ENCODE measurements around the gene OR4D5.

The OR4D5 gene

GRCh38 chr11:123939317-123939716 lies at the start of gene OR4D5:
OR4D5 (plus strand) TSS chr11:123939617; CDS start chr11:123939617, 0 bp downstream.
- Histone ChIP-seq H3K9ac (ENCODE audit: low read length) (no peak within 1 kb of the TSS), H3K36me3 (ENCODE audit: control insufficient read depth, low read depth, low read length) (no peaks in the 10 kb centered on the region), H3K27me3 (ENCODE audit: control insufficient read depth, insufficient read depth, low read length) (no peaks in the 10 kb centered on the region), H3K9me3 (ENCODE audit: control insufficient read depth, low read depth, low read length) (no peaks in the 10 kb centered on the region), H3K4me3 (ENCODE audit: low read length) (no peak within 1 kb of the TSS), H3K27ac (ENCODE audit: low read length) (no peak within 1 kb of the TSS), H3K4me1 (ENCODE audit: control insufficient read depth, low read depth, low read length) (no peaks in the 10 kb centered on the region)

- Histone ChIP-seq H3K9me3 (ENCODE audit: control insufficient read depth, low read depth, low read length) (no peaks in the 10 kb centered on the region), H3K27me3 (ENCODE audit: control insufficient read depth, insufficient read depth, low read length) (no peaks in the 10 kb centered on the region), H3K27ac (ENCODE audit: low read length) (no peak overlapping the region), H3K36me3 (ENCODE audit: control insufficient read depth, low read depth, low read length) (no peaks in the 10 kb centered on the region), H3K4me1 (ENCODE audit: control insufficient read depth, low read depth, low read length) (peaks cover 3% of the 10 kb centered on the region), H3K9ac (ENCODE audit: low read length) (no peak overlapping the region), H3K4me3 (ENCODE audit: low read length) (no peak overlapping the region)
These were observed 47.4 kb upstream of the OR4D5 start for GRCh38 chr11:123892031-123892430.

DNA sequence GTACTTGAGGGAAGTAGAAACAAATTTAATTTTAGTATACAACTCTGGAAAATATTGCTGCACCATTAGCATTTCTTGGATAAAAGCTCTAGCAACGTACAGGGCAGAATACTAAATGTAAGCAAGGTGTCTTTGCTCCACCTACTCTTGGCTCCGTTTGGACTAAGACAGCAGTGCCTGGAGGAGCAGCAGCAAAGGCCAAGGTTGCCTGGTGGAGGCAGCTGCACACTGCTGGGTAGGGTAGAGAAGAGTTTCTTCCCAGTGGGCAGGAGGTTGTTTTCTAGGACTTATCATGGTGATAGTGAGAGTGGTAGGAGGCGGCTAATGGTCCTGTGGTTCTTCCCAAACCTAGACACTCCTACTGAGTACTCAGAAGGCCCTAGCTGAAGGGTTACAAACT lies 39.6 kb upstream of the OR4D5 start:
- Histone ChIP-seq H3K4me3 (ENCODE audit: low read length) (no peak overlapping the region), H3K4me1 (ENCODE audit: control insufficient read depth, low read depth, low read length) (peaks cover 6% of the 10 kb centered on the region), H3K27ac (ENCODE audit: low read length) (no peak overlapping the region), H3K36me3 (ENCODE audit: control insufficient read depth, low read depth, low read length) (no peaks in the 10 kb centered on the region), H3K27me3 (ENCODE audit: control insufficient read depth, insufficient read depth, low read length) (no peaks in the 10 kb centered on the region), H3K9me3 (ENCODE audit: control insufficient read depth, low read depth, low read length) (no peaks in the 10 kb centered on the region), H3K9ac (ENCODE audit: low read length) (no peak overlapping the region)

GRCh38 chr11:123901867-123902266 lies 37.5 kb upstream of the OR4D5 start, which contains the start of gene OR8D4:
OR8D4 (plus strand) TSS chr11:123902167; CDS start chr11:123906432, 4,265 bp downstream.
- Histone ChIP-seq H3K27me3 (ENCODE audit: control insufficient read depth, insufficient read depth, low read length) (no peaks in the 10 kb centered on the region), H3K4me1 (ENCODE audit: control insufficient read depth, low read depth, low read length) (peaks cover 6% of the 10 kb centered on the region), H3K4me3 (ENCODE audit: low read length) (no peak within 1 kb of the TSS), H3K27ac (ENCODE audit: low read length) (no peak within 1 kb of the TSS), H3K9ac (ENCODE audit: low read length) (no peak within 1 kb of the TSS), H3K9me3 (ENCODE audit: control insufficient read depth, low read depth, low read length) (no peaks in the 10 kb centered on the region), H3K36me3 (ENCODE audit: control insufficient read depth, low read depth, low read length) (no peaks in the 10 kb centered on the region)

DNA sequence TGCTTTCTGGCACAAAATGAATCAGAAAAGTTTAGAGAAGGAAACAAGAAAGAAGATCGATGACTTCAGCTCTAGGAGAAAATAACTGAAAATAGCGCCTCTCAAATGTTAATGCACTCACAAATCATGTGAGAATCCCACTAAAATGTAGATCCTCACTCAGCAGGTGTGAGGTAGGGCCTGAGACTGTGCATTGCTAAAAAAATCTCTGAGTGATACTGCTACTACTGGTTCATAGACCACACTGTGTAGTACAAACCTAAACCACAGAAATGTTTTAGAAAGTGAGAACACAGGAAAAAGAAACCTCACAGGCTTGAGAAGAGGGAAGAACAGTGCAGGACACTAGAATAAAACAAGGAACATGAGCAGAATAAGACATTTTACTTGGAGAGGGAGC lies 35.5 kb upstream of the OR4D5 start:
- Histone ChIP-seq H3K9ac (ENCODE audit: low read length) (no peak overlapping the region), H3K4me1 (ENCODE audit: control insufficient read depth, low read depth, low read length) (peaks cover 6% of the 10 kb centered on the region), H3K36me3 (ENCODE audit: control insufficient read depth, low read depth, low read length) (no peaks in the 10 kb centered on the region)

DNA sequence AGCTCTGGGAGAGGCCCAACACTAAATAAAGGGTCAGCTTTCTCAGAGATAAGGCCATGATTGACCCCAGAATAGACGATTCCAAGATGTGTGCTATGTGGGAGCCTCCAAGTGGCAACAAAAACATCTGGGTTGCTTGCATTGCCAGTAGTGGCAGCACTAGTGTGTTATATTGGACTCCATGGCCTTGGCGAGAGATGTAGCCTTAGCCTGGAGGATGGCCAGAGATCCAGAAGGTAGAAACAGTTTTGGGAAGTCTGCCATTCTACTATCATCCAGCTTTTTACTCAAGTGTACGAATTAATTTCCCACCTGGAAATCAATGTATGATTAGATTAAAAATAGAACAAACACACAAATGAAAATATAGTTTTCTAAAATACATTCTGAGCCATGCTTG lies 34.5 kb upstream of the OR4D5 start:
- no peaks in the 10 kb centered on the region for H3K36me3 ChIP-seq (ENCODE audit: control insufficient read depth, low read depth, low read length)
- no peak overlapping the region for H3K9ac ChIP-seq (ENCODE audit: low read length)
- no peaks in the 10 kb centered on the region for H3K27me3 ChIP-seq (ENCODE audit: control insufficient read depth, insufficient read depth, low read length)
- H3K27ac ChIP-seq (ENCODE audit: low read length): no peak overlapping the region
- no peaks in the 10 kb centered on the region for H3K9me3 ChIP-seq (ENCODE audit: control insufficient read depth, low read depth, low read length)
- peaks cover 6% of the 10 kb centered on the region for H3K4me1 ChIP-seq (ENCODE audit: control insufficient read depth, low read depth, low read length)
- no peak overlapping the region for H3K4me3 ChIP-seq (ENCODE audit: low read length)

More for the DNA sequence above, 35.5 kb upstream of the OR4D5 start:
- Histone ChIP-seq H3K27ac (ENCODE audit: low read length) (no peak overlapping the region), H3K9me3 (ENCODE audit: control insufficient read depth, low read depth, low read length) (no peaks in the 10 kb centered on the region), H3K27me3 (ENCODE audit: control insufficient read depth, insufficient read depth, low read length) (no peaks in the 10 kb centered on the region), H3K4me3 (ENCODE audit: low read length) (no peak overlapping the region)

DNA sequence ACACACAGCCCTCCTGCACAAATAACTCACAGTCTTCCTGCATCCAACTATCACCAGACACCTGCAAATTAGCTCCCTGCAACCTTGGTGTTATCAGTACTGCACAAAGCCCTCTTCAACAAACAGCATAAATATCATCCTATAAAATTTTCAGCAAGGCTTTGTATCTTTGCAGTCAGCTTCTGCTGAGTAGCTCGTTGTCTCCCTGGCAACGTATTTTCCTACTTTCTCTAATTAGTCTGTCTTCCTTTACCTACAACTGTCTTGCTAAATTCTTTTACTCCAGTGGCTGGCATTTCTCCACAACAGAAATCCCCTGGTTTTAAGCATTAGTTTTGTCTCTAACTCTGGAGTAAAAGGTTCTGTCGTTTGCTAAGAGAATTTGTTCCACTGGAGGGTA lies 33.6 kb upstream of the OR4D5 start:
- Histone ChIP-seq H3K9me3 (ENCODE audit: control insufficient read depth, low read depth, low read length) (no peaks in the 10 kb centered on the region), H3K27me3 (ENCODE audit: control insufficient read depth, insufficient read depth, low read length) (no peaks in the 10 kb centered on the region)

DNA sequence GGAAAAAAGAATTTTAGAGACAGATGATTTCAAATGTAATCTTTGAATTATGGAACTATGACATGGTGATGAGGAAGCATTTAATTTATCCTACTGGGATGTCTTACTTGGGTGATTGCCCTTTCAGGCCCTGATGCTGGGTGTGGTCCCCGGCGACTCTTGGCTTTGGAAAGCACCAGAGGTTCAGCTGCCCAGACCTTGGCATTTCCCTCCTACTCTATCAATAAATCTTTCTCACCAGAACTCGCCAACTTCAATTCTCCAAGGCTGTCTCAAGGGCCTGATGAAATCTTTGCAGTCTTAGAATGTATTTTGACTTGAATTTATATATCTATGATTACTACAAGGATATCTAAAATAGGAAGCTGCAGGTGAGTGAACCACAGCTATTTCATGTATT lies 18.5 kb upstream of the OR4D5 start:
- Histone ChIP-seq H3K4me3 (ENCODE audit: low read length) (no peak overlapping the region), H3K36me3 (ENCODE audit: control insufficient read depth, low read depth, low read length) (no peaks in the 10 kb centered on the region)

More for the DNA sequence above, 33.6 kb upstream of the OR4D5 start:
- Histone ChIP-seq H3K36me3 (ENCODE audit: control insufficient read depth, low read depth, low read length) (no peaks in the 10 kb centered on the region), H3K4me1 (ENCODE audit: control insufficient read depth, low read depth, low read length) (peaks cover 6% of the 10 kb centered on the region), H3K27ac (ENCODE audit: low read length) (no peak overlapping the region), H3K4me3 (ENCODE audit: low read length) (no peak overlapping the region), H3K9ac (ENCODE audit: low read length) (no peak overlapping the region)

GRCh38 chr11:123924027-123924426 lies 15.4 kb upstream of the OR4D5 start:
- no peak overlapping the region for H3K9ac ChIP-seq (ENCODE audit: low read length)
- no peak overlapping the region for H3K4me3 ChIP-seq (ENCODE audit: low read length)
- H3K4me1 ChIP-seq (ENCODE audit: control insufficient read depth, low read depth, low read length): no peaks in the 10 kb centered on the region
- no peaks in the 10 kb centered on the region for H3K27me3 ChIP-seq (ENCODE audit: control insufficient read depth, insufficient read depth, low read length)
- H3K36me3 ChIP-seq (ENCODE audit: control insufficient read depth, low read depth, low read length): no peaks in the 10 kb centered on the region
- H3K9me3 ChIP-seq (ENCODE audit: control insufficient read depth, low read depth, low read length): no peaks in the 10 kb centered on the region
- no peak overlapping the region for H3K27ac ChIP-seq (ENCODE audit: low read length)

More for the DNA sequence above, 18.5 kb upstream of the OR4D5 start:
- Histone ChIP-seq H3K27me3 (ENCODE audit: control insufficient read depth, insufficient read depth, low read length) (no peaks in the 10 kb centered on the region), H3K27ac (ENCODE audit: low read length) (no peak overlapping the region), H3K9ac (ENCODE audit: low read length) (no peak overlapping the region), H3K4me1 (ENCODE audit: control insufficient read depth, low read depth, low read length) (no peaks in the 10 kb centered on the region), H3K9me3 (ENCODE audit: control insufficient read depth, low read depth, low read length) (no peaks in the 10 kb centered on the region)

DNA sequence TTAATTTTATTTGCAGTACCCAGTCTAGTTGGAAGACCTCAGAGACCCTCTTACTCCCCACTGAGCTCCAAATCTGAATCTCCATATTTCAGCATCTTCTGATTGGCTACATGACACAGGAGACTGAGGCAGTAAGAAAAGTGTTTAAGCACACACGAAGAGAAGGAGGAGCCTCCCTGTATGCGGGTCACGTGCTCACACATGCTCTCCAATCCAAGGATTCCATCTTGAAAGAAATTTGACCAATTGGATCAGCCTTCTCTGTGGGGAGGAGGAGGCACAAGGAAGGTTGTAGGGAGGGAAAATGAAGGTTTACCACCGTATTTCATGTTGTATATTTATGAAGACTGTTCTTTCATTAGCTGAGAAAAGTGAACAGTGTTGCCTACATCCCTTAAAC lies 3.0 kb downstream of the OR4D5 start:
- H3K4me3 ChIP-seq (ENCODE audit: low read length): no peak overlapping the region
- H3K27me3 ChIP-seq (ENCODE audit: control insufficient read depth, insufficient read depth, low read length): no peaks in the 10 kb centered on the region
- H3K36me3 ChIP-seq (ENCODE audit: control insufficient read depth, low read depth, low read length): no peaks in the 10 kb centered on the region
- H3K9ac ChIP-seq (ENCODE audit: low read length): no peak overlapping the region
- no peak overlapping the region for H3K27ac ChIP-seq (ENCODE audit: low read length)
- no peaks in the 10 kb centered on the region for H3K4me1 ChIP-seq (ENCODE audit: control insufficient read depth, low read depth, low read length)
- no peaks in the 10 kb centered on the region for H3K9me3 ChIP-seq (ENCODE audit: control insufficient read depth, low read depth, low read length)

- Histone ChIP-seq H3K4me3 (ENCODE audit: low read length) (no peak within 1 kb of the TSS), H3K9me3 (ENCODE audit: control insufficient read depth, low read depth, low read length) (no peaks in the 10 kb centered on the region), H3K36me3 (ENCODE audit: control insufficient read depth, low read depth, low read length) (no peaks in the 10 kb centered on the region), H3K27ac (ENCODE audit: low read length) (no peak within 1 kb of the TSS), H3K27me3 (ENCODE audit: control insufficient read depth, insufficient read depth, low read length) (no peaks in the 10 kb centered on the region), H3K9ac (ENCODE audit: low read length) (no peak within 1 kb of the TSS), H3K4me1 (ENCODE audit: control insufficient read depth, low read depth, low read length) (no peaks in the 10 kb centered on the region)
These were observed 4.3 kb downstream of the OR4D5 start, which contains the start of gene OR6T1 for GRCh38 chr11:123943738-123944137. OR6T1 (minus strand) TSS chr11:123943838; CDS start chr11:123943838, 0 bp downstream.

DNA sequence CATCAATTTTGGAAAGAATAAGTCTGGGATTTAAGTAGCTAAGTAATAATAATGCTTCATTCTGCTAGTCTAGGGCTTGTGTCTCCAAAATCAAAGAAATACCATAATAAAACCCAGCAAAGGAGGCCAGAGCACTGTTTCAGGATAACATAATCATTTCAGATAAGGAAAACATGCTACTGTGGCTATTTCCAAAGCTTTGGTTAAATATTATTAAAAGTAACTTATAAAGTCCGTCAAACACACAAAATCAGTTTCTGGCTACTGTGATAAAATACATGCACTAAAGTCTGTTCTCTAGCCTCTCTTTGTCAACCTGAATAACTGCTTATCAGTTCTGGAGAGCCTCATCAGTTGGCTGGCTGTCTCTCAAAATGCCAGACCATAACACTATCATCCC lies 5.7 kb downstream of the OR4D5 start:
- Histone ChIP-seq H3K9ac (ENCODE audit: low read length) (no peak overlapping the region), H3K4me3 (ENCODE audit: low read length) (no peak overlapping the region), H3K36me3 (ENCODE audit: control insufficient read depth, low read depth, low read length) (no peaks in the 10 kb centered on the region), H3K27me3 (ENCODE audit: control insufficient read depth, insufficient read depth, low read length) (no peaks in the 10 kb centered on the region), H3K27ac (ENCODE audit: low read length) (no peak overlapping the region), H3K9me3 (ENCODE audit: control insufficient read depth, low read depth, low read length) (no peaks in the 10 kb centered on the region), H3K4me1 (ENCODE audit: control insufficient read depth, low read depth, low read length) (no peaks in the 10 kb centered on the region)

Measured in iPS-18a (cell line).